ENCODE results near the gene FMN1. TPM values are rescaled to one million over a fixed set of nuclear protein-coding genes. Genes with fewer than 3 reads are reported as not detected.

Gene FMN1
- total and polyA plus RNA-seq, 2 of the 8 experiments (the other 6 are each of a cell fraction or from before 2014, with no cell fraction given), result 0.27 to 3.7 TPM

DNA sequence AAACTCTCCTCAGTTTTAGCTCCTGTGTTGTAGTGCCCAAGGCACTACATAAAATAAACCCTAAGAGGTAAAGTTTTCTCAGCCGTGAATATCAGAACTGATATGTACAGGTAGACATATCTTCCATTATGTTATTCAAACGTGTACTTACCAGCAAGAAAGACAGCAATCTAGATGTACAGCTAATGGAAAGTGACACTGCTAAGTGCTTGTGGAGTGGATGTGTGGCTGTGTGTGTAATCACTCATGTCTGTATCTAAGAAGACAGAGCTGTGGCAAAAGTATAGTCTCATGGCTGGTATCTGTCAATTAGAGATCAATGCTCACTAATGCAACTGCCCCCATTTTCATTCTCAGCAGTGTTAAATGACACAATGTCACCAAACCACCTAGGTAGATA lies 101.3 kb downstream of the FMN1 start:
- no peak overlapping the region for H3K56ac ChIP-seq (replicated peaks; ENCODE audit: insufficient read length, low read depth, low read length)
- H4K91ac ChIP-seq (replicated peaks; ENCODE audit: insufficient read length, low read length), result no peak overlapping the region
- H2BK120ac ChIP-seq (replicated peaks; ENCODE audit: low read depth, low read length), result no peak overlapping the region
- H3K23me2 ChIP-seq (ENCODE audit: low read depth, low read length), result no peaks in the 10 kb centered on the region; the same call in 1 of the 2 replicates
- H3K23ac ChIP-seq (ENCODE audit: insufficient read length), result no peak overlapping the region
- H2AK5ac ChIP-seq (ENCODE audit: low read depth, low read length), result no peak overlapping the region
- no peak overlapping the region for H3K14ac ChIP-seq (ENCODE audit: insufficient read length)
- no peak overlapping the region for H2BK20ac ChIP-seq (ENCODE audit: low read length)
- DNase-seq (ENCODE audit: low read depth in 1 of 2, low spot score in 2 of 2) (no peak), FAIRE-seq (no peak)
- no peak overlapping the region for H2BK12ac ChIP-seq (ENCODE audit: low read depth, low read length)
- H3K4me3 ChIP-seq (ENCODE audit: extremely low read depth in 1 of 4, insufficient read depth in 2 of 4, low read depth in 3 of 4, low read length in 4 of 4), result no peak overlapping the region
- H3K9me3 ChIP-seq (ENCODE audit: insufficient read depth in 2 of 2, low read depth in 1 of 2, low read length in 1 of 2), result no peaks in the 10 kb centered on the region
- no peaks in the 10 kb centered on the region for H3K27me3 ChIP-seq (replicated peaks in 1 of 4; ENCODE audit: control insufficient read depth in 3 of 4, extremely low read depth in 1 of 4, insufficient read depth in 3 of 4, low read length in 3 of 4)
- no peak overlapping the region for H4K8ac ChIP-seq (ENCODE audit: extremely low read depth, insufficient read depth, low read length)
- H2BK5ac ChIP-seq (ENCODE audit: low read depth, low read length), result no peak overlapping the region
- no peak overlapping the region for H2BK15ac ChIP-seq (ENCODE audit: low read length)
- H3K18ac ChIP-seq (ENCODE audit: extremely low read depth, low read length), result no peak overlapping the region
- H4K5ac ChIP-seq (ENCODE audit: insufficient read length, low read depth, low read length), result no peak overlapping the region
- no peaks in the 10 kb centered on the region for H3K36me3 ChIP-seq (ENCODE audit: control insufficient read depth in 2 of 4, insufficient read depth in 4 of 4, low read length in 3 of 4)
- no peaks in the 10 kb centered on the region for H3K79me2 ChIP-seq (ENCODE audit: control insufficient read depth in 1 of 2, insufficient read depth in 2 of 2, low read length in 2 of 2)
- no peaks in the 10 kb centered on the region for H3K79me1 ChIP-seq (ENCODE audit: low read depth, low read length)
- POLR2A ChIA-PET (ENCODE audit: partially characterized antibody), result no interaction called here
- H3K4me2 ChIP-seq (ENCODE audit: insufficient read depth in 1 of 2, low read depth in 2 of 2, low read length in 2 of 2), result no peak overlapping the region
- no peaks in the 10 kb centered on the region for H3K4me1 ChIP-seq (replicated peaks in 1 of 4; ENCODE audit: control insufficient read depth in 3 of 4, insufficient read depth in 4 of 4, low read length in 3 of 4)
- no peak overlapping the region for H3K4ac ChIP-seq (replicated peaks; ENCODE audit: insufficient read length, low read depth, low read length)
- CTCF ChIA-PET (ENCODE audit: partially characterized antibody), result interaction anchor here (0.7 to 14.4 kb wide), 5 partner anchors 12 to 123 kb away, joined by 3 to 161 read pairs (median 4); no protein-coding TSS in a partner anchor
- no peak overlapping the region for H3K9ac ChIP-seq (replicated peaks in 1 of 4; ENCODE audit: extremely low read depth in 1 of 4, low read depth in 3 of 4, low read length in 3 of 4)
- no peak overlapping the region for H3K27ac ChIP-seq (ENCODE audit: low read depth, low read length)
- 85% methylated on average over 2 of the region's 2 CpGs; no CpG with 5 or more reads in 1 of the 2 experiments for WGBS, 2 experiments (ENCODE audit: extremely low coverage in 1 of 2, insufficient coverage in 1 of 2, insufficient read length in 1 of 2, insufficient replicate concordance in 2 of 2, low coverage in 1 of 2, low lambda C conversion rate in 2 of 2, missing lambda C conversion rate in 1 of 2)
- H4K20me1 ChIP-seq (replicated peaks in 1 of 2; ENCODE audit: control insufficient read depth in 1 of 2, insufficient read depth in 2 of 2, low read length in 2 of 2), result no peaks in the 10 kb centered on the region
- no peak overlapping the region for H2AFZ ChIP-seq (ENCODE audit: low read length)
- TF ChIP-seq, protein P1, sequence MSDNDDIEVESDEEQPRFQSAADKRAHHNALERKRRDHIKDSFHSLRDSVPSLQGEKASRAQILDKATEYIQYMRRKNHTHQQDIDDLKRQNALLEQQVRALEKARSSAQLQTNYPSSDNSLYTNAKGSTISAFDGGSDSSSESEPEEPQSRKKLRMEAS (IDR thresholded peaks at IDR 0.05), result no peak
- TF ChIP-seq SIRT6 (IDR thresholded peaks at IDR 0.05; ENCODE audit: low read length), result no peak
- TF ChIP-seq, protein P2, sequence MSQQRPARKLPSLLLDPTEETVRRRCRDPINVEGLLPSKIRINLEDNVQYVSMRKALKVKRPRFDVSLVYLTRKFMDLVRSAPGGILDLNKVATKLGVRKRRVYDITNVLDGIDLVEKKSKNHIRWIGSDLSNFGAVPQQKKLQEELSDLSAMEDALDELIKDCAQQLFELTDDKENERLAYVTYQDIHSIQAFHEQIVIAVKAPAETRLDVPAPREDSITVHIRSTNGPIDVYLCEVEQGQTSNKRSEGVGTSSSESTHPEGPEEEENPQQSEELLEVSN (IDR thresholded peaks at IDR 0.05), result no peak
- TF ChIP-seq, protein P3, sequence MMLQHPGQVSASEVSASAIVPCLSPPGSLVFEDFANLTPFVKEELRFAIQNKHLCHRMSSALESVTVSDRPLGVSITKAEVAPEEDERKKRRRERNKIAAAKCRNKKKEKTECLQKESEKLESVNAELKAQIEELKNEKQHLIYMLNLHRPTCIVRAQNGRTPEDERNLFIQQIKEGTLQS (IDR thresholded peaks at IDR 0.05; ENCODE audit: insufficient read depth, low read depth, low read length), result no peak
- no peak for TF ChIP-seq SUZ12 (IDR thresholded peaks at IDR 0.05; ENCODE audit: low read length)
- no peak for TF ChIP-seq RNF2 (IDR thresholded peaks at IDR 0.05; ENCODE audit: borderline replicate concordance, low read depth, low read length, missing control alignments, poor library complexity, severe bottlenecking)
- TF ChIP-seq NRF1 (IDR thresholded peaks at IDR 0.05; ENCODE audit: low read depth, low read length), result no peak
- no peak for TF ChIP-seq SP4 (IDR thresholded peaks at IDR 0.05; ENCODE audit: low read length)
- TF ChIP-seq CBX5 (IDR thresholded peaks at IDR 0.05; ENCODE audit: low read depth, low read length), result no peak
- no peak for TF ChIP-seq TEAD4 (IDR thresholded peaks at IDR 0.05; ENCODE audit: low read depth, low read length)
- no peak for TF ChIP-seq BRCA1 (IDR thresholded peaks at IDR 0.05; ENCODE audit: low read depth, low read length)
